NCI-H446 (cell line): ENCODE measurements around the gene SCARB1.

Experiments
- DNase-seq, 2 experiments: peaks; one replicate each; lab custom pipeline; 2025; lab: John Stamatoyannopoulos, UW

The SCARB1 gene

GRCh38 chr12:124796303-124796960, 67.2 kb downstream of the SCARB1 start:
- no peak for DNase-seq

- DNase-seq, result no peak
Measured at GRCh38 chr12:124795081-124795948, 68.3 kb downstream of the SCARB1 start.

- DNase-seq, result no peak
Measured at GRCh38 chr12:124792961-124793441, 70.7 kb downstream of the SCARB1 start.

DNA sequence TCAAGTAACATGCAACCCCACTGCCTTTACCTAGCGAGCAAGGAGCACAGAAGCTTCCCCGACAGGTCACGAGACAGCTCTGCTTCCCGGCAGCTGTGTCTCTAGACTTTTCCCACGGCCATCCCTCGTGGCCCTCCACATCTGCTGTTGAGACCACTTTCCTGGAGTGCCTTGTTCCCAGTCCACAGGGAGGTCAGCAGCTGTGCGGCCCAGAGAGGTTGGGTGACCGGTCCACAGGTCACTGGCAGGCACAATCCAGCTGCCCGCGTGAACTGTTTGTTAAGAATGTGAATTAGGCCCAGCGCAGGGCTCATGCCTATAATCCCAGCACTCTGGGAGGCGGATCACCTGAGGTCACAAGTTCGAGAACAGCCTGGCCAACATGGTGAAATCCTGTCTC, 71.5 kb downstream of the SCARB1 start:
- no peak for DNase-seq

GRCh38 chr12:124790650-124791400, 72.8 kb downstream of the SCARB1 start:
- no peak for DNase-seq

DNA sequence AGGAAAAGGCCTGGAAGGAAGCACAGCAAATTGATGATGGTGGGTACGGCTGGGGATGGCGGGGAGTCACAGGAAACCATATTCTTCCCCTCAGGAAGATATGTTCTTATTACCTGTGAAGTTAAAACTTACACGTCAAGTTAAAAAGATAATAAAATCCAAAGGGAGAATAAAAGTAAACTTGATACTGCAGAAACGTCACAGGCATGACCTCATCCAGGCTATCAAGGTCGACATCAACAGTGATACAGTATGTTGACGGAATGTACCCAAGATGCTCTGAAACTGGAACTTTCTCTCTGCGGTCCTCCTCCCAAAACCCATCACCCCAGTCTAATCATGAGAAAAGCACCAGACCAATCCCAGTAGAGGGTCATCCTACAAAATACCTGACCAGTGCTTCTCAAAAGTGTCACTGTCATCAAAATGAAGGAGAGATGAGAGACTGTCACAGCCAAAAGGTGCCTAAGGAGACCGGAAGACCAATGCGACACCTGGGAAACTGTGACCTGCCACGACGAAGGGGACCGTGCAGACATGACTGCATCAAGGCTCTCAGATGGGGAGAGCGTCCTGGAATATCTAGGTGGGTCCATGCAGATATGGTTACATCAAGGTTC, 74.6 kb downstream of the SCARB1 start:
- no peak for DNase-seq

DNA sequence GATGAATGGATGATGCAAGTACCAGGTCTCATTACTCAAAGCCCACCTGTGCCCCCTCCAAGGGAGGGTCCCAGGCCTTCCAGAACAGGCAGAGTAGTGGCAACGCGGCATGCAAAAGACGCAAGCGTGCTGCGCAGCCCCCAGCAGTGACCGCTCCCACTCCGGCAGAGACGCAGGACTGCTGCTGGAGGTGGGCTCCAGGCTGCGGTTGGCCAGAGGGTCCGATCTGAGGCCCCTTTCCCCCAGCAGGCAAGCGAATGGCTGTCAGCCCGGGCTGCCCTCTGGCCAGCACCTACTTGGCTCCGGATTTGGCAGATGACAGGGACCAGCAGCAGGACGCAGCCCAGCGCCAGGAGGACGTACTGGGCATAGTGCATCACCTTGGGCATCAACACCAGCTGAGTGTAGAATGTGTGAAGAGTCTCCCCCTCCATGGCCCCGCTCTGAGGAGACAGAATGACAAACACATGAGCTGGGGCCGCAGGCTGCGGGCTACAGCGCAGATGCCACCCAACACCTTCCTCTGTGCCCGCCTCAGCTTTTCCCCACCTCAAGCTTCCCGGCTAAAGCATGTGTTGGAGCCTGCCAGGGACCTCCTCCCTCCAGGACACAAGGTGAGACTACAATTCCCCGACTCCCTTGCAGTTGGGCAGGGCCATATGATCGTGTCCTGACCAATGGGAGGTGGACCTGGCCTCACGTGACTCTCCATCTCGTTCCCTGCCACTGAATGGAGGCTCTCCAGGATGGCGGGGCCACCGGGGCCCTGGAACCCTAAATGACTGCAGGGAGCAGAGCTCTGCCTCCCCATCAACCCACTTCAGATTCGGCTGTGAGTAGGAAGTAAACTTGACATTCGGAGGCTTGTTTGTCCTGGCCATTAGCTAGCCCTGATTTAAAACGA, 77.4 kb downstream of the SCARB1 start:
- DNase-seq, result no peak

DNA sequence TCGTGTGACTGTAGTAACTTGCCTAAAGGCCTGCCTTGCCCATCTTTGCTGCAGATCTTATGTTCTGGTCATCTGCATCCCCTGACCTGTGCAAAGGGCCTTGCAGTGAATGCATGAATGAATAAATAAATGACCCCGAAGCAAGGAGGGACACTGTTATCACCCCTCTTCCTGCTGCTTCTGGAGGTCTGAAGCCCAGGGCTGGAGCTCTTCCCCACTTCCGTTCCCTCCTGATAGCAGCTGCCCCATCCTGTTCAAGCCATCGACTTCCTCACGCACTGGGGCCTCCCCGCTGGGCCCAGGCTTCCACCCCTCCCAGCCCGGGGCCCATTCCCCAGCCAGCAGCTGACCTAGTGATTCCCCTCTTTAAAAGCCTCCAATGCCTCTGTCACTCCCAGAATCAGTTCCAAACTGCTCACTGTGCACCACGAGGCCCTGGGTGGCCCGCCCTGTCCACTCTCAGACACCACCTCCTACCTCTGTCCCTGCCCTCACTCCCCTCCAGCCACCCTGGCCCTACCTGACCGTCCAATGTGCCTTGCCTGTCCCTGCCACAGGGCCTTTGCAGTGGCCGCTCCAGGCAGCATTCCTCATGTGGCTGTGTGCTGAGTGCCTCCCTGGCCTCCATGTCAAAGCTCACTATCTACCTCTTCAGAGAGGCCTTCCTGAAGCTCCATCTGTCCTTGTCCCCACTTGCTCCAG, 78.6 kb downstream of the SCARB1 start:
- DNase-seq, result no peak

DNA sequence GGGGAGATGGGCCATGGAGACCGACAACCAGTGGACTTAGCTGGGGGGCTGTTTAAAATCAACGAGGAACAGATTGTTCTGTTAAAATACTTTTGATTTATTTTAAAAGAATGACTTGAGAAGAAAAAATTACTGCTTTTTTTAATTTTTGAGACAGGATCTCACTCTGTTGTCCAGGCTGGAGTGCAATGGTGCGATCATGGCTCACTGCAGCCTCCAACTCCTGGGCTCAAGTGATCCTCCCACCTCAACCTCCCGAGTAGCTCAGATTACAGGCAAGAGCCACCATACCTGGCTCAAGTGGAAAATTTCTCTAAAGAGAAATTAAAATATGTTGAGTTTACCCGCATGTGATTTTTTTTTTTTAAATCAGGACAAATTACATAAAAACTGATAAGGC, 80.6 kb downstream of the SCARB1 start:
- no peak for DNase-seq

- DNase-seq, result no peak
Measured at GRCh38 chr12:124782132-124782531, 81.5 kb downstream of the SCARB1 start.

DNA sequence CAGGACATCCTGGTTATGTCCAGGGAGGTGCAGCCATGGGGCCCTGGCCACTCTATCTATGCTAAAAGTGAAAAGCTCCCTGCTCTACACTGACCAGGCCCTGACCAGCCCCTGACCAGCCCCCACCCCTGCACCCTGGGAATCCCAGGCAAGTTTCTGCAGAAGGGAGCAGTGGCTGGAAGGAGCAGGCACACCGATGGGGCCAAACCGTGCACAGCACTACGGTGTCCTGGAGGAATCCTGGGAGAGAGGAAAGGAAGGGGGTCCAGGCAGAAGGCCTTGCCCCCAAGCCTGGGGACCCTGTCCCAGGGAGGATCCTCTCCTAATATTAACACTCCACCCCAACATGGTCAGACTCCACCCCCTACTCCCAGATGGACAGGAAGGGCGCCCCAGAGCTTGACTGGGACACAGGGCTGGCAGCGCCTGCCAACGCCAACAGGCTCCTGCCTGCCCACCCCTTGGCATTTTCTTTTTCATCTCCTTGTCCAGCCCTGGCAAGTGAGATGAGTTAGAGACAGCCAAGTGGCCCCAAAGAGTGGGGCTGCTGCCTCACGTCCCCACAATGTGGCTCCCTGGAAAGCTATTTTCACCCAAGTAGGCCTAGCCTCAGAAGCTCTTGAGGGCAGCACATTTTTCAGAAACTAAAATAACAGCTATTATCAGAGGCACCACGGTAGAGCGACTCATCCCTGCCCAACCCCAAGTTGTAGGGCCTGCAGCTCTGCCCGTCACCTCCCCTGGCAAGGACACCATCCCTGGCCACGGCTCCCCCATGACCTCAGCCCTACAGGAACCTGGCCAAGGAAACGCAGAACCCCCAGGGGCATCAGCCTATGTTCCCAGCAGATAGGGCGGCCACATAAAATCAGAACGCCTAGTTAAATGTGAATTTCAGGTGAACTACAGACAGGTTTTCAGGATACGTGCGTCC, 82.6 kb downstream of the SCARB1 start:
- no peak for DNase-seq

GRCh38 chr12:124780336-124780735, 83.3 kb downstream of the SCARB1 start:
- DNase-seq, result no peak

DNA sequence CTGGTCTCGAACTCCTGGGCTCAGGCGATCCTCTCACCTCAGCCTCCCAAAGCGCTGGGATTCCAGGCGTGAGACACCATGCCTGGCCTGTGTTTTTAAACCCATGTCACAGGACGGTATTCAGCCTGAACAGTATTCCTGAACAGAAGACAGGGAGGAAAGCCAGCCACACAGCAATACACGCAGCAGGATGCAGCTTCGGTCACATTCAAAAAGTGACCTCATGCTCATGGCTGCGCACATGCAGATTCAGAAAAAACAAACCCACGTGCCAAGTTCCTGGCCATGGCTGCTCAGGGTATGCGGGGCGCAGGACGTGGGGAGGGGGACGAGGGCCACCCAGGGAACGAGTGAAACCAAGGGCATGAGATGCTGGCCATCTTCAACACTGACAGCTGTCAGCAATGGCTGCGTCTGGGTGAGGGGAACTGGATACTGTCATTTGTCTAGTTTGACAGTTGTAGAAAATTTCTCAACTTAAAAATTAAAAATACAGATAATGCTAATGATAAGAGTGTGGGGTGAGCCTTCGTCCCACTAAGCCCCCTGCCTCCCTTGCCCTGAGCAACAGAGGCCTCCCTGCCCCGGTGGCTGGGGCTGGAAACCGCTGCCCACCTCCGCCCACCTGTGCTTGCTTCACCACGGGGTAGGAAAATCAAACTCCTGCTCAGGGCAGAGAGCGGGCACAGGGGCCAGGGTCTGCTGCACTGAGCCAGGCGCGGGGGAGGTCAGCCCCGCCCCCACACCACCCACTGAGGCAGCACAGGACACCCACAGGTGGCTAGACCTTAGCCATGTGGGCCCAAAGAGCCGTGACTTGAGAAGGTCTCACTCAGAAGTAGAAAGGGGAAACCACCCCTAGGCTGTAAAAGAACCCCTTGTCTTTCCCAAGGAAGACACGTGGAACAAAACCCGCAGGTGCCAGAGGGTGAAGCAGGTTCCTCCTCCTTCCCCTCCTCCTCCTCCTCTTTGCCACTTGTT, 84.2 kb downstream of the SCARB1 start:
- no peak for DNase-seq

DNA sequence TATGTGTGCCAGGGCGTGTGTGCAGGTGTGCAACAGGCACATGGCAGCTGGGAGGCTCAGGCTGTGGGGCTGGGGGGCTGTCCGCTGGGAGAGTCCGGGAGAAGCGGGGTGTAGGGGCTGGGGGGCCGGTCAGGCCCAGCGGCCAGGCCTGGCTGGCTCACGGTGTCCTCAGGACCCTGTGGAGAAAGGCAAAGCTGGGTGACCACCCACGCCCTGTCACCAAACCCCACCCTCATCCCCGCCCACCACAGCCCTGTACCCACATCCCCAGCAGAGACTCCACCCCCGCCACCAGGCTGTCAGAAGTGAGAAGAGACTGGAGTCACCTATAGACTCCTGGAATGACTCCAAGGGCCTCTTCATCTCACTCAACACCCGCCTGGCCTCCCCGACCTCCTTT, 85.3 kb downstream of the SCARB1 start:
- DNase-seq, result no peak

DNA sequence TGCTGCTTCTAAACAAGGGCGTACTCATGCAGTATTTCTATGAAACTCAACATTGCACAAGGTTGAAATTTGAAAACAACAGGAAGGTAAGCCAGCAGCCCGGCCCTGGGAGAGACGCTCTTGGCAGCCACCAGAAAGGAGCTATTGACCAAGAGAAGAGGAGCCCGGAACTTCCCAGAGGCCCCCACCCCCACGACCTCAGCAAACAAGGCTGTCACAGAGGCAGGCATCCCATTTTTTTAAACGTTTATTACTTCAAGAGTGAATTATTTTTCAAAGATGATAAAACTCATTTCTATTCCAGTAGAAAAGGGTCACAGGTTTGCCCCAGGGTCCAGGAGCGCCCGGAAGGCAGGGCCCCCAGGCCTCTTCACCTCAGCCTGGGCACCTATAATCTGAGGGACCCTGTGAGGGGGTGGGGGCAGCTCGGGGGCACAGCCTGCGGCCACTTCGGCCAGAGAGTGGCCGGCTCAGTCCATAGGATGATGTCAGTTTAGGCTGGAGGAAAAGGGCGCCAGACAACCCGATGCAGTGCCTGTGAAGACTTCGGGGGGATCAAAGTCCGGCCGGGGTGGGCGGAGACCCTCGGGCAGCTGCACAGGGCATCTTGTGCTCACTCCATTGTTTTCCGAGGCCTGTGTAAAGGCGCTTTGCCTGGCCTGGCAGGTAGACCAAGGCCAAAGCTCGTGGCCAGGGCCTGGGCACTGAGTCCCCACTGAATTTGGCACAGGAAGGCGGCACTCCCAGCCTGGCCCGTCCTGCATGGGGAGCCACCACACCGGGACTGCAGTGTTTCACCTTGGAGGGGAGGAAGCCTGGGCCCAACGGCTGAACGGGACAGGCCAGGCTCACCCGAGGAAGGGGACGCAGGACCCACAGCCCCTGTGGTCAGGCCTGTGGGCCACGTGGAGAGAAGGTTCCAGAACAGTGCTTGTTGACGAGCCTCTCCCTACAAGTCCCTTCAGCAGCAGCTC, 86.0 kb downstream of the SCARB1 start:
- DNase-seq, result no peak

GRCh38 chr12:124776125-124776513, 87.5 kb downstream of the SCARB1 start:
- DNase-seq, result no peak
